G401.6 (cell line): Measurements from ENCODE around the gene RAB11FIP3.

Source experiments
- FAIRE-seq: peaks from 2 replicates; lab custom pipeline; 2012; peaks lifted over from hg19 to GRCh38; lab: Jason Lieb, UNC

RAB11FIP3 gene

GRCh38 chr16:519425-519824 lies 94.0 kb downstream of the RAB11FIP3 start:
- FAIRE-seq, result no peak

GRCh38 chr16:519841-520687 lies 94.6 kb downstream of the RAB11FIP3 start:
- no peak for FAIRE-seq

- no peak for FAIRE-seq
These were observed 95.4 kb downstream of the RAB11FIP3 start for GRCh38 chr16:520847-521246.

- no peak for FAIRE-seq
These were observed 96.1 kb downstream of the RAB11FIP3 start for GRCh38 chr16:521381-522210.

GRCh38 chr16:522320-523096 lies 97.1 kb downstream of the RAB11FIP3 start:
- no peak for FAIRE-seq

GRCh38 chr16:523097-523741 lies 97.8 kb downstream of the RAB11FIP3 start:
- no peak for FAIRE-seq

- FAIRE-seq, result no peak
These were observed 99.0 kb downstream of the RAB11FIP3 start for GRCh38 chr16:524274-525040.

- no peak for FAIRE-seq
These were observed 99.7 kb downstream of the RAB11FIP3 start for GRCh38 chr16:525123-525519.

- FAIRE-seq, result no peak
These were observed 100.2 kb downstream of the RAB11FIP3 start for GRCh38 chr16:525520-526180.

GRCh38 chr16:526181-527014 lies 100.9 kb downstream of the RAB11FIP3 start:
- no peak for FAIRE-seq

GRCh38 chr16:527015-527903 lies 101.8 kb downstream of the RAB11FIP3 start, which contains the start of gene CAPN15:
CAPN15 (plus strand) TSS chr16:527712; CDS start chr16:546839, 19,127 bp downstream.
- FAIRE-seq, result no peak

GRCh38 chr16:528111-529011 lies 102.9 kb downstream of the RAB11FIP3 start:
- no peak for FAIRE-seq

- no peak for FAIRE-seq
These were observed 103.6 kb downstream of the RAB11FIP3 start for GRCh38 chr16:529012-529575.

GRCh38 chr16:530111-530817 lies 104.8 kb downstream of the RAB11FIP3 start:
- no peak for FAIRE-seq

GRCh38 chr16:531494-532125 lies 106.2 kb downstream of the RAB11FIP3 start:
- no peak for FAIRE-seq
